ENCODE results near the gene PIF1. TPM values are rescaled to one million over a fixed set of nuclear protein-coding genes. Genes with fewer than 3 reads are reported as not detected.

PIF1 gene
- total RNA-seq, 1 experiment from 2014 or later = 74.4 TPM

- Histone ChIP-seq H3K4ac (ENCODE audit: low read depth, low read length) (no peak overlapping the region), H2AFZ (ENCODE audit: low read length) (no peak overlapping the region), H4K20me1 (ENCODE audit: control insufficient read depth, insufficient read depth, insufficient read length) (peaks cover 2% of the 10 kb centered on the region), H4K91ac (ENCODE audit: insufficient read length, low read depth, low read length) (no peak overlapping the region), H3K23ac (ENCODE audit: insufficient read length, low read depth, low read length) (no peak overlapping the region), H3K14ac (ENCODE audit: insufficient read depth, low read length) (no peak overlapping the region; the same call in 1 of the 2 replicates), H3K4me1 (ENCODE audit: insufficient read depth, low read length) (peaks cover 12% of the 10 kb centered on the region; the same call in 1 of the 2 replicates), H3K27ac (ENCODE audit: insufficient read length, low read depth, low read length) (no peak overlapping the region), H3K9me3 (ENCODE audit: control insufficient read depth, low read depth, low read length) (no peaks in the 10 kb centered on the region), H3K23me2 (ENCODE audit: insufficient read length, low read depth, low read length, poor library complexity, severe bottlenecking) (no peaks in the 10 kb centered on the region), H2BK5ac (ENCODE audit: insufficient read length, low read length) (no peak overlapping the region), H3K79me1 (ENCODE audit: insufficient read depth, low read depth, low read length, poor library complexity, severe bottlenecking) (peaks cover 3% of the 10 kb centered on the region), H2BK15ac (ENCODE audit: low read depth, low read length) (no peak overlapping the region), H3T11ph (ENCODE audit: low read length) (no peak overlapping the region), H3K18ac (ENCODE audit: insufficient read length, low read depth, low read length) (no peak overlapping the region), H3K27me3 (ENCODE audit: insufficient read depth, low read length) (no peaks in the 10 kb centered on the region), H4K8ac (replicated peaks; ENCODE audit: insufficient read length, low read depth, low read length) (no peak overlapping the region), H4K5ac (ENCODE audit: insufficient read length, low read depth, low read length) (no peak overlapping the region), H2BK20ac (ENCODE audit: low read depth, low read length, poor library complexity, severe bottlenecking) (no peak overlapping the region), H2BK120ac (ENCODE audit: low read depth, low read length, poor library complexity, severe bottlenecking) (no peak overlapping the region), H3K79me2 (ENCODE audit: insufficient read depth, low read length) (peaks cover 79% of the 10 kb centered on the region), H3K4me2 (ENCODE audit: insufficient read depth, insufficient read length, low read length) (no peak overlapping the region), H3K56ac (ENCODE audit: insufficient read length, low read depth, low read length) (no peak overlapping the region), H2BK12ac (ENCODE audit: insufficient read length, low read depth, low read length) (no peak overlapping the region), H2AK5ac (ENCODE audit: insufficient read length, low read length) (no peak overlapping the region), H3K9ac (ENCODE audit: extremely low read depth, insufficient read length, low read length) (no peak overlapping the region)
- H3K4me3 Mint-ChIP-seq = no peak overlapping the region
- H3K27me3 Mint-ChIP-seq (ENCODE audit: low read depth) = no peaks in the 10 kb centered on the region
- no peaks in the 10 kb centered on the region for H3K9me3 Mint-ChIP-seq
- TF ChIP-seq, protein P1, sequence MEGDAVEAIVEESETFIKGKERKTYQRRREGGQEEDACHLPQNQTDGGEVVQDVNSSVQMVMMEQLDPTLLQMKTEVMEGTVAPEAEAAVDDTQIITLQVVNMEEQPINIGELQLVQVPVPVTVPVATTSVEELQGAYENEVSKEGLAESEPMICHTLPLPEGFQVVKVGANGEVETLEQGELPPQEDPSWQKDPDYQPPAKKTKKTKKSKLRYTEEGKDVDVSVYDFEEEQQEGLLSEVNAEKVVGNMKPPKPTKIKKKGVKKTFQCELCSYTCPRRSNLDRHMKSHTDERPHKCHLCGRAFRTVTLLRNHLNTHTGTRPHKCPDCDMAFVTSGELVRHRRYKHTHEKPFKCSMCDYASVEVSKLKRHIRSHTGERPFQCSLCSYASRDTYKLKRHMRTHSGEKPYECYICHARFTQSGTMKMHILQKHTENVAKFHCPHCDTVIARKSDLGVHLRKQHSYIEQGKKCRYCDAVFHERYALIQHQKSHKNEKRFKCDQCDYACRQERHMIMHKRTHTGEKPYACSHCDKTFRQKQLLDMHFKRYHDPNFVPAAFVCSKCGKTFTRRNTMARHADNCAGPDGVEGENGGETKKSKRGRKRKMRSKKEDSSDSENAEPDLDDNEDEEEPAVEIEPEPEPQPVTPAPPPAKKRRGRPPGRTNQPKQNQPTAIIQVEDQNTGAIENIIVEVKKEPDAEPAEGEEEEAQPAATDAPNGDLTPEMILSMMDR (conservative IDR thresholded peaks at IDR 0.05) = no peak
- peaks cover 46 to 50% of the 10 kb centered on the region in 2 experiments for H3K4me1 Mint-ChIP-seq
- DNase-seq = no peak
- no CpG with 5 or more reads among the region's 7 CpGs for WGBS (ENCODE audit: extremely low coverage, insufficient read length, low lambda C conversion rate)
- H3K27ac Mint-ChIP-seq = peak overlapping the region in 2 of 3 experiments; percentile 75 to 91; a peak in 5 of 7 replicates
- H3K36me3 Mint-ChIP-seq (ENCODE audit: insufficient read depth in 1 of 3, low read depth in 3 of 3) = peaks cover 10 to 28% (median 11%) of the 10 kb centered on the region in 3 experiments
Observed at GRCh38 chr15:64767203-64767602, 58.2 kb downstream of the PIF1 start.

Measured in H9 (cell line).